ENCODE measurements around the gene UBAP2L. TPM values are rescaled to one million over a fixed set of nuclear protein-coding genes. Genes with fewer than 3 reads are reported as not detected.
A peak's percentile ranks its signal among the peaks of the same experiment; 100 is the strongest.

The UBAP2L gene
- total RNA-seq, 1 experiment from 2014 or later = 198 TPM

DNA sequence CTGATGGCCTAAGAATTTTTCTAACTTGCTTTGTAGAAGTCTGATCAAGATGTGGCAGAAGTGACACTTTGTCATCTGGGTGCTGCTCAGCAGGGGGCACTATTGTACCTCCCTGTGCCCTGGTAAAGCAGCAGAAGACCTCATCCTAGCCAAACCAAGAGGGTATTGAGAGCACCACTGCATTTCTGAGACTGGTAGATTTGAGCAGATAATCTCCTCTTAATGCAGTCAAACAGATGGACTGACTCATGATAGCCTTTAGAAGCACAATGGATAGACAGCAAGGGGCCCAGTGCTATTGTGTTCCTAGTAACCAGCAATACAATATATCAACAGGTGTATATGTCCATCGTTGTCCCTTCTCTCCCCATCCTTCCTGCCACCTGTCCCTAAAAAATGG is 34.6 kb upstream of the UBAP2L start:
- no peaks in the 10 kb centered on the region for H3K27me3 Mint-ChIP-seq (ENCODE audit: insufficient read depth, unreplicated experiment)
- TF ChIP-seq, protein P1, sequence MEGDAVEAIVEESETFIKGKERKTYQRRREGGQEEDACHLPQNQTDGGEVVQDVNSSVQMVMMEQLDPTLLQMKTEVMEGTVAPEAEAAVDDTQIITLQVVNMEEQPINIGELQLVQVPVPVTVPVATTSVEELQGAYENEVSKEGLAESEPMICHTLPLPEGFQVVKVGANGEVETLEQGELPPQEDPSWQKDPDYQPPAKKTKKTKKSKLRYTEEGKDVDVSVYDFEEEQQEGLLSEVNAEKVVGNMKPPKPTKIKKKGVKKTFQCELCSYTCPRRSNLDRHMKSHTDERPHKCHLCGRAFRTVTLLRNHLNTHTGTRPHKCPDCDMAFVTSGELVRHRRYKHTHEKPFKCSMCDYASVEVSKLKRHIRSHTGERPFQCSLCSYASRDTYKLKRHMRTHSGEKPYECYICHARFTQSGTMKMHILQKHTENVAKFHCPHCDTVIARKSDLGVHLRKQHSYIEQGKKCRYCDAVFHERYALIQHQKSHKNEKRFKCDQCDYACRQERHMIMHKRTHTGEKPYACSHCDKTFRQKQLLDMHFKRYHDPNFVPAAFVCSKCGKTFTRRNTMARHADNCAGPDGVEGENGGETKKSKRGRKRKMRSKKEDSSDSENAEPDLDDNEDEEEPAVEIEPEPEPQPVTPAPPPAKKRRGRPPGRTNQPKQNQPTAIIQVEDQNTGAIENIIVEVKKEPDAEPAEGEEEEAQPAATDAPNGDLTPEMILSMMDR (IDR thresholded peaks at IDR 0.05; ENCODE audit: insufficient read depth in 1 of 2, low read depth in 1 of 2, low read length in 1 of 2, severe bottlenecking in 1 of 2, unreplicated experiment in 1 of 2) = peak; percentile 71 to 81
- intact Hi-C loops (cut with micrococcal nuclease; ENCODE audit: unreplicated experiment) = loop anchor here (1.0 kb wide), 5 partner anchors 13 to 149 kb away; partner anchors contain the start of genes HAX1 and UBAP2L
- no peaks in the 10 kb centered on the region for H3K9me3 Mint-ChIP-seq (ENCODE audit: unreplicated experiment)
- ChIA-PET CTCF (interaction anchor here (0.6 to 1.3 kb wide), 5 partner anchors 13 to 220 kb away, joined by 3 to 5 read pairs (median 3); partner anchors contain the start of gene RPS27), POLR2A (interaction anchor here (1.0 kb wide), 1 partner anchor 33 kb away, joined by 4 read pairs; no protein-coding TSS in a partner anchor)
- peak; percentile 73 to 78 for DNase-seq
- peak overlapping the region; percentile 81 for H3K27ac Mint-ChIP-seq (ENCODE audit: unreplicated experiment)
- H3K36me3 Mint-ChIP-seq (ENCODE audit: insufficient read depth, unreplicated experiment) = peaks cover 31% of the 10 kb centered on the region
- peaks cover 33% of the 10 kb centered on the region for H3K4me1 Mint-ChIP-seq (ENCODE audit: low read depth, unreplicated experiment)
- peak overlapping the region; percentile 56 for H3K4me3 Mint-ChIP-seq (ENCODE audit: unreplicated experiment)
- Histone ChIP-seq H3K36me3 (ENCODE audit: control insufficient read depth, insufficient read depth, low read length) (0 out of 2 replicates have a peak, but pooled peaks cover 2% of the 10 kb centered on the region), H3K4me3 (ENCODE audit: low read depth, low read length) (no peak overlapping the region), H3K4me1 (peaks cover 34% of the 10 kb centered on the region), H3K9me3 (no peaks in the 10 kb centered on the region), H3K27me3 (replicated peaks; ENCODE audit: control insufficient read depth, insufficient read depth, low read length) (no peaks in the 10 kb centered on the region; the same call in 1 of the 2 replicates)
- BruUV-seq (replicated peaks) = no TSS peak

DNA sequence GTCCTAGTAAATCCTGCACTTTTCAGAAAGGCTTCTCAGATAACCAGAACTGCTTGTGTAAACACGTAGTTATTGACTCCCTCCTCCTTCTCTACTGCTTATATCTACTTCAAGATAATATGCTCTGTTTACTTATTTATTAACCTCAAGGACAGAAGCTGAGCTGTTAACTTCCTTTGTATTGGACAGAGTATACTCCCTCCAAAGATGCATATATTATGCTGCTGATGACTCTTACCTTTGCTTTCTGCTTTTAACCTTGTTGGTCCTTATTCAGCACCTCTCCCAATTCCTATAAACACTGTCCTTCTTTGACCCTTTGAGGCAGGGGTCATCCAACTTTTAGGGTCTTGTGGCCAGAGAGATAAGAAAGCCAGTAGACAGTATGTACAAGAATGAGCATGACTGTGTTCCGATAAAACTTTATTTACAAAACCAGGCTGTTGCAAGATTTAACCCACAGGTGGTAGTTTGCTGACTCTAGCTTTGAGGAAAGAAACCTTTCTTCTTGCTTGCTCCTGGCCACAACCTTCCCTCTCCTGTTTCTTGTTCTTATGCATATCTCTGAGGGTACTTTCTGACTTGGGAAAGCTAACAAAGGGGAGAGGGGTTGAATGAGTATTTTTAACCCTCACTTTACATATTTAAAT is 33.8 kb upstream of the UBAP2L start:
- intact Hi-C loops (cut with micrococcal nuclease; ENCODE audit: unreplicated experiment) = loop anchor here (1.0 kb wide), 5 partner anchors 12 to 148 kb away; partner anchors contain the start of genes HAX1 and UBAP2L
- POLR2A ChIA-PET = interaction anchor here (0.7 to 1.0 kb wide), 2 partner anchors 33 to 148 kb away, joined by 3 to 4 read pairs; no protein-coding TSS in a partner anchor

GRCh38 chr1:154190550-154190949 is 30.2 kb upstream of the UBAP2L start:
- no peak overlapping the region for H3K4me3 Mint-ChIP-seq (ENCODE audit: unreplicated experiment)
- H3K9me3 Mint-ChIP-seq (ENCODE audit: unreplicated experiment) = no peaks in the 10 kb centered on the region
- no peak for DNase-seq
- CTCF ChIA-PET = interaction anchor here (1.0 kb wide), 1 partner anchor 144 kb away, joined by 8 read pairs; no protein-coding TSS in a partner anchor
- no peaks in the 10 kb centered on the region for H3K27me3 Mint-ChIP-seq (ENCODE audit: insufficient read depth, unreplicated experiment)
- H3K4me1 ChIP-seq = peaks cover 30% of the 10 kb centered on the region
- BruUV-seq (replicated peaks) = no TSS peak
- no peak overlapping the region for H3K4me3 ChIP-seq (ENCODE audit: low read depth, low read length)
- POLR2A ChIA-PET = no interaction called here
- H3K36me3 Mint-ChIP-seq (ENCODE audit: insufficient read depth, unreplicated experiment) = peaks cover 6% of the 10 kb centered on the region
- no peaks in the 10 kb centered on the region; the same call in none of the 2 replicates for H3K27me3 ChIP-seq (replicated peaks; ENCODE audit: control insufficient read depth, insufficient read depth, low read length)
- no peaks in the 10 kb centered on the region for H3K36me3 ChIP-seq (ENCODE audit: control insufficient read depth, insufficient read depth, low read length)
- H3K9me3 ChIP-seq = no peaks in the 10 kb centered on the region
- H3K4me1 Mint-ChIP-seq (ENCODE audit: low read depth, unreplicated experiment) = peaks cover 23% of the 10 kb centered on the region
- intact Hi-C loops (cut with micrococcal nuclease; ENCODE audit: unreplicated experiment) = no loop called here
- TF ChIP-seq, protein P1 (IDR thresholded peaks at IDR 0.05; ENCODE audit: insufficient read depth in 1 of 2, low read depth in 1 of 2, low read length in 1 of 2, severe bottlenecking in 1 of 2, unreplicated experiment in 1 of 2) = no peak
- H3K27ac Mint-ChIP-seq (ENCODE audit: unreplicated experiment) = no peak overlapping the region

More for the DNA sequence above, 33.8 kb upstream of the UBAP2L start:
- Histone ChIP-seq H3K36me3 (ENCODE audit: control insufficient read depth, insufficient read depth, low read length) (0 out of 2 replicates have a peak, but pooled peaks cover 2% of the 10 kb centered on the region), H3K9me3 (no peaks in the 10 kb centered on the region), H3K27me3 (replicated peaks; ENCODE audit: control insufficient read depth, insufficient read depth, low read length) (no peaks in the 10 kb centered on the region; the same call in 1 of the 2 replicates), H3K4me3 (ENCODE audit: low read depth, low read length) (no peak overlapping the region), H3K4me1 (peaks cover 30% of the 10 kb centered on the region)
- H3K9me3 Mint-ChIP-seq (ENCODE audit: unreplicated experiment) = no peaks in the 10 kb centered on the region
- BruUV-seq (replicated peaks) = no TSS peak
- CTCF ChIA-PET = interaction anchor here (0.6 to 1.3 kb wide), 5 partner anchors 13 to 219 kb away, joined by 3 to 5 read pairs (median 3); partner anchors contain the start of gene RPS27
- peaks cover 23% of the 10 kb centered on the region for H3K36me3 Mint-ChIP-seq (ENCODE audit: insufficient read depth, unreplicated experiment)
- H3K27me3 Mint-ChIP-seq (ENCODE audit: insufficient read depth, unreplicated experiment) = no peaks in the 10 kb centered on the region
- H3K4me1 Mint-ChIP-seq (ENCODE audit: low read depth, unreplicated experiment) = peaks cover 33% of the 10 kb centered on the region
- peak overlapping the region; percentile 56 for H3K4me3 Mint-ChIP-seq (ENCODE audit: unreplicated experiment)
- peak overlapping the region; percentile 81 for H3K27ac Mint-ChIP-seq (ENCODE audit: unreplicated experiment)
- TF ChIP-seq, protein P1 (IDR thresholded peaks at IDR 0.05; ENCODE audit: insufficient read depth in 1 of 2, low read depth in 1 of 2, low read length in 1 of 2, severe bottlenecking in 1 of 2, unreplicated experiment in 1 of 2) = no peak
- DNase-seq = peak; percentile 46 to 56
